Measurements from ENCODE around the gene DNAH2. TPM values are rescaled to one million over a fixed set of nuclear protein-coding genes. Genes with fewer than 3 reads are reported as not detected.

The DNAH2 gene
- total and polyA plus RNA-seq, 2 experiments from 2014 or later, result 0.38 TPM; not detected in 1

DNA sequence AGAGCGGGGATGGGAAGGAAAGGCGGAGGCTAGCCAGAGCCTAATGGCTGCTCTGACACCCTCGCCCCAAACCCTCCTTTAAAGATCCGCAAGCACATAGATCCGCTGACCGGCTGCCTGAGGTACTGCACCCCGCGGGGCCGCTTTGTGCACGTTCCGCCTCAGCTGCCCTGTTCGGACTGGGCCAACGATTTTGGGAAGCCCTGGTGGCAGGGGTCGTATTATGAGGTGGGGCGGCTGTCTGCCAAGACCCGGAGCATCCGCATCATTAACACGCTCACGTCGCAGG lies 140.9 kb downstream of the DNAH2 start:
- Mint-ChIP-seq H3K27me3 (ENCODE audit: insufficient read depth, low read depth, poor library complexity) (peaks cover 1% of the 10 kb centered on the region), H3K4me3 (no peak overlapping the region), H3K27ac (no peak overlapping the region; the same call in 1 of the 2 replicates), H3K36me3 (ENCODE audit: low read depth) (no peaks in the 10 kb centered on the region; the same call in 2 of the 3 replicates), H3K4me1 (peaks cover 20% of the 10 kb centered on the region), H3K9me3 (no peaks in the 10 kb centered on the region; the same call in 2 of the 3 replicates)
- H3K79me2 ChIP-seq (replicated peaks; ENCODE audit: insufficient read depth), result peaks cover 7% of the 10 kb centered on the region
- no peaks in the 10 kb centered on the region for H3K9me2 ChIP-seq (ENCODE audit: insufficient read depth)
- peak overlapping the region; percentile 99 for H3K4me2 ChIP-seq
- H4K20me1 ChIP-seq (replicated peaks; ENCODE audit: insufficient read depth), result peaks cover 10% of the 10 kb centered on the region
- H3K4me3 ChIP-seq, result peak overlapping the region; percentile 55
- TF ChIP-seq, protein P1, sequence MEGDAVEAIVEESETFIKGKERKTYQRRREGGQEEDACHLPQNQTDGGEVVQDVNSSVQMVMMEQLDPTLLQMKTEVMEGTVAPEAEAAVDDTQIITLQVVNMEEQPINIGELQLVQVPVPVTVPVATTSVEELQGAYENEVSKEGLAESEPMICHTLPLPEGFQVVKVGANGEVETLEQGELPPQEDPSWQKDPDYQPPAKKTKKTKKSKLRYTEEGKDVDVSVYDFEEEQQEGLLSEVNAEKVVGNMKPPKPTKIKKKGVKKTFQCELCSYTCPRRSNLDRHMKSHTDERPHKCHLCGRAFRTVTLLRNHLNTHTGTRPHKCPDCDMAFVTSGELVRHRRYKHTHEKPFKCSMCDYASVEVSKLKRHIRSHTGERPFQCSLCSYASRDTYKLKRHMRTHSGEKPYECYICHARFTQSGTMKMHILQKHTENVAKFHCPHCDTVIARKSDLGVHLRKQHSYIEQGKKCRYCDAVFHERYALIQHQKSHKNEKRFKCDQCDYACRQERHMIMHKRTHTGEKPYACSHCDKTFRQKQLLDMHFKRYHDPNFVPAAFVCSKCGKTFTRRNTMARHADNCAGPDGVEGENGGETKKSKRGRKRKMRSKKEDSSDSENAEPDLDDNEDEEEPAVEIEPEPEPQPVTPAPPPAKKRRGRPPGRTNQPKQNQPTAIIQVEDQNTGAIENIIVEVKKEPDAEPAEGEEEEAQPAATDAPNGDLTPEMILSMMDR (conservative IDR thresholded peaks at IDR 0.05; ENCODE audit: low read depth in 2 of 2), result peak; percentile 24 to 33
- TF ChIP-seq ZNF331 (CRISPR knock-in tag; IDR thresholded peaks at IDR 0.05; ENCODE audit: low read depth), result no peak
- H3K27ac ChIP-seq (ENCODE audit: low read depth), result no peak overlapping the region
- peak; percentile 22 for ATAC-seq
- peaks cover 39% of the 10 kb centered on the region for H3K4me1 ChIP-seq (ENCODE audit: insufficient read depth)
- peaks cover 14% of the 10 kb centered on the region; the same call in 1 of the 2 replicates for H3F3A ChIP-seq (replicated peaks; ENCODE audit: low read depth)
- peak overlapping the region; percentile 15 for H2AFZ ChIP-seq
- peaks cover 34% of the 10 kb centered on the region for H3K27me3 ChIP-seq (ENCODE audit: insufficient read depth)
- peak; percentile 89 for DNase-seq (ENCODE audit: low spot score)
- no peaks in the 10 kb centered on the region; the same call in 1 of the 2 replicates for H3K36me3 ChIP-seq (ENCODE audit: insufficient read depth)

DNA sequence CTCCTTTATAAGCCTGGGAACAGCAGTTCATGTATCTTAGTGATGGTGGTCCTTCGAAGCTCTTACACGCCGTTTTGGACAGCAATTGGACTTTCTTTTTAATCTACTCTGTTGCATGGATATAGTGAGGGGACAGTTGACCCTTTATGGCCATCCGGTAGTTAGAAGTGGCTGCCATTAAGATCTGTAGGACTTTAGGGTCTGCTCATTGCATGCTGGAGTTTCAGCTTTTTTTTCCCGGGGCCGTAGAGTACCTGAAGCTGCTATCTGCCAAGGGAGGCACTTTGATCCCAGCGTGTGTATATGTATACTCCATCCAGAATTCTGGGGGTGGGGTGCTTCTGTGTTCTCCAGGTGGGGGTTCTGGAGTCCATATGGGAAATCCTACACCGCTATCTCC lies 141.5 kb downstream of the DNAH2 start:
- peaks cover 14% of the 10 kb centered on the region; the same call in 1 of the 2 replicates for H3F3A ChIP-seq (replicated peaks; ENCODE audit: low read depth)
- H3K9me3 Mint-ChIP-seq, result no peaks in the 10 kb centered on the region; the same call in 2 of the 3 replicates
- no peak for DNase-seq (ENCODE audit: low spot score)
- peak overlapping the region; percentile 99 for H3K4me2 ChIP-seq
- H3K27me3 ChIP-seq (ENCODE audit: insufficient read depth), result peaks cover 29% of the 10 kb centered on the region
- H3K4me1 Mint-ChIP-seq, result peaks cover 16% of the 10 kb centered on the region
- H4K20me1 ChIP-seq (replicated peaks; ENCODE audit: insufficient read depth), result peaks cover 10% of the 10 kb centered on the region
- no peaks in the 10 kb centered on the region for H3K9me2 ChIP-seq (ENCODE audit: insufficient read depth)
- H2AFZ ChIP-seq, result no peak overlapping the region
- no peak for ATAC-seq
- H3K4me3 Mint-ChIP-seq, result no peak overlapping the region
- H3K4me1 ChIP-seq (ENCODE audit: insufficient read depth), result peaks cover 36% of the 10 kb centered on the region
- H3K4me3 ChIP-seq, result peak overlapping the region; percentile 55
- no peaks in the 10 kb centered on the region; the same call in 1 of the 2 replicates for H3K36me3 ChIP-seq (ENCODE audit: insufficient read depth)
- peaks cover 1% of the 10 kb centered on the region for H3K27me3 Mint-ChIP-seq (ENCODE audit: insufficient read depth, low read depth, poor library complexity)
- peaks cover 7% of the 10 kb centered on the region for H3K79me2 ChIP-seq (replicated peaks; ENCODE audit: insufficient read depth)
- H3K36me3 Mint-ChIP-seq (ENCODE audit: low read depth), result no peaks in the 10 kb centered on the region; the same call in 2 of the 3 replicates
- H3K27ac ChIP-seq (ENCODE audit: low read depth), result no peak overlapping the region
- no peak overlapping the region for H3K27ac Mint-ChIP-seq
- no peak for TF ChIP-seq EZH2 (IDR thresholded peaks at IDR 0.05; ENCODE audit: low read depth, unreplicated experiment)
- no peak for TF ChIP-seq ZNF331 (CRISPR knock-in tag; IDR thresholded peaks at IDR 0.05; ENCODE audit: low read depth)
- TF ChIP-seq EZH2phosphoT487 (IDR thresholded peaks at IDR 0.05; ENCODE audit: unreplicated experiment), result no peak
- TF ChIP-seq CREB1 (CRISPR knock-in tag; IDR thresholded peaks at IDR 0.05; ENCODE audit: low read depth), result no peak
- no peak for TF ChIP-seq STAT1 (IDR thresholded peaks at IDR 0.05; ENCODE audit: unreplicated experiment)
- TF ChIP-seq, protein P2, sequence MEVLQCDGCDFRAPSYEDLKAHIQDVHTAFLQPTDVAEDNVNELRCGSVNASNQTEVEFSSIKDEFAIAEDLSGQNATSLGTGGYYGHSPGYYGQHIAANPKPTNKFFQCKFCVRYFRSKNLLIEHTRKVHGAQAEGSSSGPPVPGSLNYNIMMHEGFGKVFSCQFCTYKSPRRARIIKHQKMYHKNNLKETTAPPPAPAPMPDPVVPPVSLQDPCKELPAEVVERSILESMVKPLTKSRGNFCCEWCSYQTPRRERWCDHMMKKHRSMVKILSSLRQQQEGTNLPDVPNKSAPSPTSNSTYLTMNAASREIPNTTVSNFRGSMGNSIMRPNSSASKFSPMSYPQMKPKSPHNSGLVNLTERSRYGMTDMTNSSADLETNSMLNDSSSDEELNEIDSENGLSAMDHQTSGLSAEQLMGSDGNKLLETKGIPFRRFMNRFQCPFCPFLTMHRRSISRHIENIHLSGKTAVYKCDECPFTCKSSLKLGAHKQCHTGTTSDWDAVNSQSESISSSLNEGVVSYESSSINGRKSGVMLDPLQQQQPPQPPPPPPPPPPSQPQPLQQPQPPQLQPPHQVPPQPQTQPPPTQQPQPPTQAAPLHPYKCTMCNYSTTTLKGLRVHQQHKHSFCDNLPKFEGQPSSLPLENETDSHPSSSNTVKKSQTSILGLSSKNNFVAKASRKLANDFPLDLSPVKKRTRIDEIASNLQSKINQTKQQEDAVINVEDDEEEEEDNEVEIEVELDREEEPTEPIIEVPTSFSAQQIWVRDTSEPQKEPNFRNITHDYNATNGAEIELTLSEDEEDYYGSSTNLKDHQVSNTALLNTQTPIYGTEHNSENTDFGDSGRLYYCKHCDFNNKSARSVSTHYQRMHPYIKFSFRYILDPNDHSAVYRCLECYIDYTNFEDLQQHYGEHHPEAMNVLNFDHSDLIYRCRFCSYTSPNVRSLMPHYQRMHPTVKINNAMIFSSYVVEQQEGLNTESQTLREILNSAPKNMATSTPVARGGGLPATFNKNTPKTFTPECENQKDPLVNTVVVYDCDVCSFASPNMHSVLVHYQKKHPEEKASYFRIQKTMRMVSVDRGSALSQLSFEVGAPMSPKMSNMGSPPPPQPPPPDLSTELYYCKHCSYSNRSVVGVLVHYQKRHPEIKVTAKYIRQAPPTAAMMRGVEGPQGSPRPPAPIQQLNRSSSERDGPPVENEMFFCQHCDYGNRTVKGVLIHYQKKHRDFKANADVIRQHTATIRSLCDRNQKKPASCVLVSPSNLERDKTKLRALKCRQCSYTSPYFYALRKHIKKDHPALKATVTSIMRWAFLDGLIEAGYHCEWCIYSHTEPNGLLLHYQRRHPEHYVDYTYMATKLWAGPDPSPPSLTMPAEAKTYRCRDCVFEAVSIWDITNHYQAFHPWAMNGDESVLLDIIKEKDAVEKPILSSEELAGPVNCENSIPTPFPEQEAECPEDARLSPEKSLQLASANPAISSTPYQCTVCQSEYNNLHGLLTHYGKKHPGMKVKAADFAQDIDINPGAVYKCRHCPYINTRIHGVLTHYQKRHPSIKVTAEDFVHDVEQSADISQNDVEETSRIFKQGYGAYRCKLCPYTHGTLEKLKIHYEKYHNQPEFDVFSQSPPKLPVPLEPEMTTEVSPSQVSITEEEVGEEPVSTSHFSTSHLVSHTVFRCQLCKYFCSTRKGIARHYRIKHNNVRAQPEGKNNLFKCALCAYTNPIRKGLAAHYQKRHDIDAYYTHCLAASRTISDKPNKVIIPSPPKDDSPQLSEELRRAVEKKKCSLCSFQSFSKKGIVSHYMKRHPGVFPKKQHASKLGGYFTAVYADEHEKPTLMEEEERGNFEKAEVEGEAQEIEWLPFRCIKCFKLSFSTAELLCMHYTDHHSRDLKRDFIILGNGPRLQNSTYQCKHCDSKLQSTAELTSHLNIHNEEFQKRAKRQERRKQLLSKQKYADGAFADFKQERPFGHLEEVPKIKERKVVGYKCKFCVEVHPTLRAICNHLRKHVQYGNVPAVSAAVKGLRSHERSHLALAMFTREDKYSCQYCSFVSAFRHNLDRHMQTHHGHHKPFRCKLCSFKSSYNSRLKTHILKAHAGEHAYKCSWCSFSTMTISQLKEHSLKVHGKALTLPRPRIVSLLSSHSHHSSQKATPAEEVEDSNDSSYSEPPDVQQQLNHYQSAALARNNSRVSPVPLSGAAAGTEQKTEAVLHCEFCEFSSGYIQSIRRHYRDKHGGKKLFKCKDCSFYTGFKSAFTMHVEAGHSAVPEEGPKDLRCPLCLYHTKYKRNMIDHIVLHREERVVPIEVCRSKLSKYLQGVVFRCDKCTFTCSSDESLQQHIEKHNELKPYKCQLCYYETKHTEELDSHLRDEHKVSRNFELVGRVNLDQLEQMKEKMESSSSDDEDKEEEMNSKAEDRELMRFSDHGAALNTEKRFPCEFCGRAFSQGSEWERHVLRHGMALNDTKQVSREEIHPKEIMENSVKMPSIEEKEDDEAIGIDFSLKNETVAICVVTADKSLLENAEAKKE (CRISPR knock-in tag; IDR thresholded peaks at IDR 0.05), result no peak
- TF ChIP-seq, protein P1 (conservative IDR thresholded peaks at IDR 0.05; ENCODE audit: low read depth in 2 of 2), result no peak
- TF ChIP-seq JUNB (IDR thresholded peaks at IDR 0.05; ENCODE audit: unreplicated experiment), result no peak
- TF ChIP-seq NANOG (IDR thresholded peaks at IDR 0.05; ENCODE audit: borderline replicate concordance), result no peak
- TF ChIP-seq, protein P3, sequence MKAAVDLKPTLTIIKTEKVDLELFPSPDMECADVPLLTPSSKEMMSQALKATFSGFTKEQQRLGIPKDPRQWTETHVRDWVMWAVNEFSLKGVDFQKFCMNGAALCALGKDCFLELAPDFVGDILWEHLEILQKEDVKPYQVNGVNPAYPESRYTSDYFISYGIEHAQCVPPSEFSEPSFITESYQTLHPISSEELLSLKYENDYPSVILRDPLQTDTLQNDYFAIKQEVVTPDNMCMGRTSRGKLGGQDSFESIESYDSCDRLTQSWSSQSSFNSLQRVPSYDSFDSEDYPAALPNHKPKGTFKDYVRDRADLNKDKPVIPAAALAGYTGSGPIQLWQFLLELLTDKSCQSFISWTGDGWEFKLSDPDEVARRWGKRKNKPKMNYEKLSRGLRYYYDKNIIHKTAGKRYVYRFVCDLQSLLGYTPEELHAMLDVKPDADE (IDR thresholded peaks at IDR 0.05), result no peak

Data from GM23338 (cell line).